ENCODE data around the gene RNF14.

GRCh38 chr5:142032747-142033631 is 64.1 kb downstream of the RNF14 start:
- TF ChIP-seq CTCF (IDR thresholded peaks at IDR 0.05) (no peak), POLR2AphosphoS5 (IDR thresholded peaks at IDR 0.05) (no peak), EP300 (IDR thresholded peaks at IDR 0.05) (no peak), POLR2A (IDR thresholded peaks at IDR 0.05) (no peak)

Measured in gastroesophageal sphincter (tissue), 3 donors.